ENCODE measurements around the gene KLHL34.

KLHL34 gene, protein sequence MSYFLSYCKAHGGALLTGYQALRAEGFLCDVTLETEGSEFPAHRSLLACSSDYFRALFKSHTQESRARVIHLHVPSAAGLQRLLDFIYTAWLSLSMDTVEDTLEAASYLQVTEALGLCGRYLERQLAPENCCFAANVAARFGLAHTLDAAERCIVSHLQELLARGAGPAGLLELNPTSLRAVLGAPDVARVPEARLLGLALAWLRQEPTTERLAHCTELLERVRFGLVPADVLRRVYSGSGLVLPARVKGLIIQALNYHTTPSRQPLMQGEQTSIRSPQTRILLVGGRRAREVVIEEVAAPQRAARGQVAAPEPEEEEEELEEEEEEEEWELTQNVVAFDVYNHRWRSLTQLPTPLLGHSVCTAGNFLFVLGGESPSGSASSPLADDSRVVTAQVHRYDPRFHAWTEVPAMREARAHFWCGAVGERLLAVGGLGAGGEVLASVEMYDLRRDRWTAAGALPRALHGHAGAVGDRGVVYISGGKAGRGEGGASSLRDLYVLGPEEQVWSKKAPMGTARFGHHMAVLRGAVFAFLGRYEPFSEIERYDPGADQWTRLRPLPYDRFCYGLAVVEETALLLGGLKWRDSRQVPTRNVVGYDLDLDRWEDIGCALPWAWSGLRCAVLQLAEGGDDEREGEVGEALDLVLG

GRCh38 chrX:21658152-21658737 lies at the start of gene KLHL34:
KLHL34 (minus strand) TSS chrX:21658330; CDS start chrX:21657788, 542 bp downstream.
- no peak for DNase-seq

- no peak for DNase-seq
Measured at GRCh38 chrX:21705225-21705624, 47.1 kb upstream of the KLHL34 start.

DNA sequence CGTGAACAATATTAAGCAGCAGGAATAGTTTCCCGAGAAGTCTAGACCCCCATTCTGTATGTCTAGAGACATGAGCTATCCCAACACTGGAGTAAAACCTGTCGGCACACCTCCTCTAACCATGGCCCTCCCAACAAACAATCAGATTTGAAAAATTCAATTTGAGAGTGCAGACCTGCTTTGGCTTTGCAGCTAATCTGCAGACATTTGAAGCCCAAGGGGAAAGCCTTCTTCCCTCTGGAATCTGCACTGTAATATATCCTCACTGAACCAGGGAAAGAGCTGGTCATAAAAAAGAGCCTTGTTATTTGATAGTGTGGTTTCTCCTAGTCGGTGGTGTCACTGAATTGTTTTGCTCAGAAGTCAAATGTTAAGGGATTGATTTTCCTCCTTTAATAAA lies 44.6 kb upstream of the KLHL34 start:
- DNase-seq: no peak

- no peak for DNase-seq
Measured at GRCh38 chrX:21700967-21701366, 42.8 kb upstream of the KLHL34 start.

DNA sequence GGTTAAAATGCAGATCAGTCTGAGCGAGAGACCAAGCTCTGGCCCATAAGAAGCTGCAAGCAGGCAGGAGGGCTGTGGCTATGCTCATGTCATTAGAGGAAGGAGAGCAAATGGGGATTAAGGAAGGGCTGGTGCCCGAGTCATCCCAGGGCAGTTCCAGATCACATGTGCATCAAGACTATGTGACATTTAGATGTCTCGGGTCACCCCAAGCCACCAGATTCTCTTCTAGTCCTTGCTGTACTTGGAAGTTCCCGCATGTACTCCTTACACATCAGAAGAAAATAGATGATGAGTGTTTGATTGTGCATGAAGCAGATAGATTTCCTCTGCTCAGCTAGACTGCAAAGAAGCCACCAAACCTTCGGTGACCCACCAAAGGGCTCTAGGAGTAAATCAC lies 42.1 kb upstream of the KLHL34 start:
- peak; percentile 54 to 61 (median 60) for DNase-seq

GRCh38 chrX:21699136-21699535 lies 41.0 kb upstream of the KLHL34 start:
- no peak for DNase-seq

GRCh38 chrX:21698272-21698671 lies 40.1 kb upstream of the KLHL34 start:
- peak; percentile 23 to 57 (median 54) for DNase-seq

DNA sequence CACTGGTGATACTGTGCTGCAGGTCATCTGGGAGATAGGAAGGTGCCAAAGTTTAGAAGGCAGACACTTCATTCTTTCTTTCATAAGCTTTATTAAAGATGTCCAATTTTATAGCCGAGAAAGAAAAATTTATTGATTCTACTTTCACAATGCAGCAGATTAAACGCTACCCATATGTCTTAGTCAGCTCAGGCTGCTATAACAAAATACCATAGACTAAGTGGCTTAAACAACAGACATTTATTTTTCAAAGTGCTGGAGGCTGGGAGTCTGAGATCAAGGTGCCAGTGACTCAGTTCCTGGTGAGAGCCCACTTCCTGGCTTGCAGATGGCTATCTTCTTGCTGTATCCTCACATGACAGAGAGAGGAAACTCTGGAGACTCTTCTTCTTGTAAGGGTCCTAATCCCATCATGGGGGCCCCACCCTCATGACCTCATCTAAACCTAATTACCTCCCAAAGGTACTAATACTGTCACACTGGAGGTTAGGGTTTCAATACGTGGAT lies 33.4 kb upstream of the KLHL34 start:
- no peak for DNase-seq

DNA sequence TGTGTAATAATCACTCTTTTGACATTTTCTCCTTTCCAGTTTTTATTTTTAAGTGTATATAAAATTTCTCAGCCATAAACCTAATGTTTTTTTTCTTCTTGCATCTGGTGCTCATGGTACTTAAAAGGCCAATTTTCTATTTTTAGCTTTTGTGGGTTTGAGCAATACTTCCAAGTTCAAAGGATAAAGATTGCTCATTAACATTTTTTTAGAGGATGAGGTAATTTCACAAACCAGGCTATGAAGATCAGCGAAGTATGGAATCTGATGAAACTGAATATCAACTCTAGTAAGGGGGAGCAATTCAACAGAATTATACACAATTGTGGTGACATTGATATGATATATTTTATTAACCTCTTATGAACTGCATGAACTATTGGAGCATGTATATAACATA lies 25.8 kb upstream of the KLHL34 start:
- DNase-seq: no peak

DNA sequence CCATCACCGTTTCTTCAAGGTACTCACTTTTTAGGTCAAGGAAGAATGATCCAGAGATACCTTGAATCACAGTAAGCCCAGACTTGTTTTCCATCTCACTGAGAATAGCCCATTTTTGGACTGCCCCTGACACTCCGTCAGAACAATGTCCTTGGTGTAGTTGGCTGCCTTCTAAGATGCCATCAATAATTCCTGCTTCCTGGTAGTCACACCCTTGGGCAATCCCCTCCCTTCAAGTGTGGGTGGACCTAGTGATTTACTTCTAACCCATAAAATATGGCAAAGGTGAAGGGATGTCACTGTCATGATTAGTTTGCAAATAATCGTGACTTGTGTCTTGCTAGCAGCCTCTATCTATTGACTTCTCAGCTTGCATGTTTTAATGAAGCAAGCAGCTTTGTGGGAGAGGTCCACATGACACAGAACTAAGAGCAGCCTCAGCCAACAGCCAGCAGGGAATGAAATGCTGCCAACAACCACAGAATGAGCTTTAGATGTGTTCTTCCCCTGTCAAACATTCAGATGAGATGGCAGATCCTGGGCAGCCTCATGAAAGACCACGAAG lies 20.0 kb upstream of the KLHL34 start:
- no peak for DNase-seq

- DNase-seq: no peak
Measured at GRCh38 chrX:21675931-21676330, 17.8 kb upstream of the KLHL34 start.

GRCh38 chrX:21674430-21675186 lies 16.5 kb upstream of the KLHL34 start:
- DNase-seq: no peak

GRCh38 chrX:21666679-21667078 lies 8.5 kb upstream of the KLHL34 start:
- DNase-seq: no peak

DNA sequence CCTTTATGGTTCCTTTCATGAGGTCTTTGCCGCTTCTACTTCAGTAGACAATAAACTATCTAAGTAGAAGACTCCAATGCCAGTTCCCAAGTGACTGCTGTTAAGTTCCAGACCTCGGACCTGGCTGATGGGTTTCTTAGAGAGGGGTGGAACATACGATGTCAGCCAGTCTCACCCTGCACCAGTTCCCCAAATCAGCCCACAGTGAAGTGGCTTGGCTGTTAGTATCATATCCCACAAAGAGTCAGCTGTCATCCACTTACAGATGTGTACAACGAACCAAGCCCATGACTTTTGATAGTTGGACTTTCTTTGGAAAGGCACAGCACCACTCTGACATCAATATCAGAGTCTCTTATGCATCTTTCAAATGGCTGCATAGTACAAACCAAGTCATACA lies 8.1 kb upstream of the KLHL34 start:
- no peak for DNase-seq

DNA sequence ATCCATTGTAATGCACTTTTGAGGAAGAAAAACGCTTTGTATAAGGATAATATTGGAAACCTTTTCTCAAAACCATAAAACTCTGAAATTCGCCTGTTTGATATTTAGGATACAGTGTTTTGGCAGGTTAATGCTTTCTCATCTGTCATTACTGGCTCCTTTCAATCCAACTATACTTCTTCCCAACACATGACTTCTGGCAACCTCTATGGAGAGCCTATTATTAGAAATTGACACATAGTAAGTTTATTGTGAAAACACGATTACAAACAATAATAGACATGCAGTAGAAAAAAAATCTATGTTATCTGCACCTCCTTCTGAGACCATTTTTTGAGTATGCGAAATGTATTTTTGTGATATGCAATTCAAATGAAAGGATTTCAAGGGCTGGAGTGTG lies 4.6 kb upstream of the KLHL34 start:
- DNase-seq: no peak

- no peak for DNase-seq
Measured at GRCh38 chrX:21661316-21661715, 3.2 kb upstream of the KLHL34 start.

DNA sequence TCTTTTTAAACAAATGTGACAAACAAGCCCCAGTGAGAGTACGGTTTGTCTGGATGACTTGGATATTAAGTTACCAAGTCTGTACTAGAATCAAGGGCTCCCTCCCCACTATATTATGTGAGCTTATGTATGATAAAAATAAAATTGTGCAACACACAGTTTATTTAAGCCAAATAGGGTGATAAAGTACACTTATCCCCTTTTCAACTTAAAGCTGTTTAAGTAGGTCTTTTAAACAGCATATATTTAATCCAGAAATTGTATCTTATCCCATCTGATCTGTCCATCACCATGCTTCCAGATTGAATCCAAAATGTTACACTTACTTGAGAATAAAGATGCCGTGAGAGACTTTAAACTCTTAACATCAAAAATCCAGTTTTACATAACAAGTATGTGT lies 2.0 kb upstream of the KLHL34 start:
- DNase-seq: no peak

DNA sequence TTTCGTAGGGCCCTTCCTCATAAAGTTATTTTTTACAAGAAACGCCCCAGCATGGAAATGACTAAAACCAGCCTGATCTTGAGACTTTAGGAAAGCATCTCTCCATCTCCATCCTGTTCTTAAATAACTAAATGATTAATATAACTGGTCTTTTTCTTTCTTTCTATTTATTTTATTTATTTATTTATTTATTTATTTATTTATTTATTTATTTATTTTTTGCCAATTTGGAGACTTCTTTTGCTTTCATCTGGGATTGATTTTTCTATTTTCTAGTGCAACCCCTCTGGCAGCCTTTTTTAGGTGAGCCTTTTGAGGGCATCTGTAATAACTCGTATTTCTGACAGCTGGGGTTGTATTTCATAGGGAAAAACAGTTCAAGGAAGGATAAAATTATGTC lies 1.2 kb upstream of the KLHL34 start:
- no peak for DNase-seq

DNA sequence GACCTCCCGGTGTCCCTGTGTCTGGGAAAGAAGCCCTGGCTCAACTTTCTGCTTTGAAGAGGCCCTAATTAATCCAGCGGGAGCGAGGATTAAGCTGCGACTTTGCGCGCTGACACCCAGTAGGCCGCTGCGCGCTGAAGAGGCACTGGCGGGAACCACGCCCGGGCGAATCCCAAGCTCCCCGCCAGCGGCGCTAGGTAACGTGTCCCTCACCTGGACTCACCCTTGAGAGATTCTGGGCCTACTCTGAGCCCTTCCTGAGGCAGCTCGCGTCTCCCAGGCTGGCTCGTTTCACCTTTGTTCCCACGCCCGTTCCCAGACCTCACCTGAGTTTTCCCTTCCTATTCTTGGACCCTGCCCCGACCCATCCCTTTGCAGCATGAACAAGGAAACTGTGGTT lies 616 bp upstream of the KLHL34 start:
- no peak for DNase-seq

- DNase-seq: no peak
Measured at GRCh38 chrX:21657318-21658151, 595 bp downstream of the KLHL34 start.

GRCh38 chrX:21656587-21657317 lies 1.4 kb downstream of the KLHL34 start:
- DNase-seq: no peak

Data from suppressor macrophage treated with lipopolysaccharide for 1 hour (primary cell).